Amniotic epithelial cell (primary cell): ENCODE measurements around the gene CD99L2.
"Not testable (repeated sequence)": the region's sequence is repeated elsewhere in the genome, so short reads cannot be mapped to it uniquely, and the experiment has no call there.

Experiments
- DNase-seq: peaks from one replicate; pipeline ENCODE4 v3.0.0-alpha.2; 2010; ENCODE audit warnings: low read depth

Gene CD99L2

GRCh38 chrX:150897421-150898320 lies 797 bp downstream of the CD99L2 start:
- peak; percentile 8 for DNase-seq

GRCh38 chrX:150896632-150897031 lies 1.8 kb downstream of the CD99L2 start:
- DNase-seq, result no peak

- peak; percentile 58 for DNase-seq
Measured at GRCh38 chrX:150893936-150894335, 4.5 kb downstream of the CD99L2 start.

GRCh38 chrX:150889131-150889530 lies 9.3 kb downstream of the CD99L2 start:
- DNase-seq, result no peak

- DNase-seq, result peak; percentile 25
Measured at GRCh38 chrX:150887906-150888465, 10.5 kb downstream of the CD99L2 start.

GRCh38 chrX:150887268-150887667 lies 11.2 kb downstream of the CD99L2 start:
- DNase-seq, result not testable (repeated sequence)

- DNase-seq, result no peak
Measured at GRCh38 chrX:150886381-150886780, 12.1 kb downstream of the CD99L2 start.

- no peak for DNase-seq
Measured at GRCh38 chrX:150880808-150881165, 17.7 kb downstream of the CD99L2 start.

GRCh38 chrX:150879855-150880807 lies 18.3 kb downstream of the CD99L2 start:
- no peak for DNase-seq

- DNase-seq, result not testable (repeated sequence)
Measured at GRCh38 chrX:150875621-150876020, 22.8 kb downstream of the CD99L2 start.

GRCh38 chrX:150874448-150874847 lies 24.0 kb downstream of the CD99L2 start:
- DNase-seq, result no peak

- DNase-seq, result no peak
Measured at GRCh38 chrX:150873616-150874015, 24.9 kb downstream of the CD99L2 start.

- DNase-seq, result no peak
Measured at GRCh38 chrX:150872773-150873336, 25.6 kb downstream of the CD99L2 start.

- no peak for DNase-seq
Measured at GRCh38 chrX:150871341-150871811, 27.1 kb downstream of the CD99L2 start.

GRCh38 chrX:150870487-150871340 lies 27.8 kb downstream of the CD99L2 start:
- DNase-seq, result peak; percentile 43

- DNase-seq, result no peak
Measured at GRCh38 chrX:150870029-150870428, 28.4 kb downstream of the CD99L2 start.

- no peak for DNase-seq
Measured at GRCh38 chrX:150869450-150869849, 29.0 kb downstream of the CD99L2 start.

- no peak for DNase-seq
Measured at GRCh38 chrX:150868625-150869024, 29.8 kb downstream of the CD99L2 start.

GRCh38 chrX:150864127-150864526 lies 34.3 kb downstream of the CD99L2 start:
- no peak for DNase-seq

- DNase-seq, result no peak
Measured at GRCh38 chrX:150863191-150863590, 35.3 kb downstream of the CD99L2 start.

- DNase-seq, result no peak
Measured at GRCh38 chrX:150857453-150857852, 41.0 kb downstream of the CD99L2 start.
